Colonic mucosa (tissue), 4 donors: ENCODE data around the gene CPM. TPM values are rescaled to one million over a fixed set of nuclear protein-coding genes. Genes with fewer than 3 reads are reported as not detected.
"Not testable (repeated sequence)": the region's sequence is repeated elsewhere in the genome, so short reads cannot be mapped to it uniquely, and the experiment has no call there.

Experiments
- DNase-seq: peaks from one replicate; pipeline ENCODE4 v3.0.0-alpha.2; 2020
- H3K27ac ChIP-seq: fragments of 200-600 bp; one replicate; pipeline ENCODE4 v1.8.0; 2021
- H3K27me3 ChIP-seq: fragments of 200-600 bp; one replicate; pipeline ENCODE4 v1.8.0; 2021
- H3K36me3 ChIP-seq: fragments of 200-600 bp; one replicate; pipeline ENCODE4 v1.8.0; 2021
- H3K4me1 ChIP-seq: fragments of 200-600 bp; one replicate; pipeline ENCODE4 v1.8.0; 2021; ENCODE audit warnings: mild to moderate bottlenecking
- H3K4me3 ChIP-seq: fragments of 200-600 bp; one replicate; pipeline ENCODE4 v1.8.0; 2021
- H3K9ac ChIP-seq, 2 donors: one replicate each; pipeline ENCODE4 v1.7.0; 2013; ENCODE audit warnings: control low read depth in 2 of 2, low read depth in 2 of 2, low read length in 2 of 2
- H3K9me3 ChIP-seq: fragments of 200-600 bp; one replicate; pipeline ENCODE4 v1.8.0; 2021
- intact Hi-C: fragments of 100-400 bp; cut with DNase I; formaldehyde crosslinking; loops from one replicate; pipeline ENCODE4 v1.14.1; 2022
- total RNA-seq, 2 donors: library from RNA; stranded (reverse); fragmentation: NEBNext Ultra II Directional in 1 of 2; extraction: Animal tissue kit (Norgen Biotek cat#: 25700) in 1 of 2; gene quantifications; one replicate each; pipeline ENCODE4 v1.2.1, GENCODE V29; 2021
- TF ChIP-seq, protein P1 (sequence below): fragments of 200-600 bp; IDR thresholded peaks from one replicate; pipeline ENCODE4 v1.8.0; 2022; ENCODE audit warnings: antibody characterized with exemption, mild to moderate bottlenecking
- donor health status: healthy.
- donor health status: DM: no; HTN: no; CAD: no.
- donor health status: DM: no; HTN: no; CAD: no.

The CPM gene
- total RNA-seq, 2 donors from 2014 or later, result 30.0 to 40.3 TPM

DNA sequence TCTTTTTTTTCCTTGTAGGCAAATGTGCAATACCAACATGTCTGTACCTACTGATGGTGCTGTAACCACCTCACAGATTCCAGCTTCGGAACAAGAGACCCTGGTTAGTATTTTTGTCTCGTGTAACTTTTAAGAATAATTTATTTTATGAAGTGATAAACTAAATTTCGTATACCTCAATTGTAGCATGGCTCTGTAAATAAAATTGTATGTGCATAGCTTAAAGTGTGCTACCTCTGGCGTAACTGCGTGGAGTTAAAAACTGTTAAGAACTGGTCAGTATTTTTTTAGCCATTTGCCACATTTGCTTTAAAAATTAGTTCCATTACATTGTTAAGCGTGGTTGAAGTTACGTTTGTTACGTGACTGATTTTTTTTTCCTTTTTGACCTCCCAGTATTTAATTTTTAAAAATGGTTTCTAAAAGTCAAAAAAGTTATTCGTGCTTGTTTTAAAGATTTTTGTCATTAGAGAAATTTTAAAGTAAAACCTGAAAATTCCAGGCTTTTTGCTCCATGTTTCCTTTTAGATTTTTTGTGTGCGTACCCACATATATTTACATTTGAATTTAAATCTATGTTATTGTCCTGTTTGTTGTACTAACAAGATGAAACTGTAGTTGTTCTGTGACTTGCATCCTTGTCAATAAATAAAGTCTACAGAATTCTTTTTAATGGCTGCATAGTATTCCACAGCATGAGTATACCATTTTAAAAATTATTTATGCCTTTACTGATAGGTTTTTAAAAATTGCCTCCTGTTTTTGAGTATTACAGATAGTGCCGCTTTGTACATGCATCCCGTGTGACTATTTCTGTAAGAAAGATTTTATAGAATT is 123.6 kb downstream of the CPM start:
- Histone ChIP-seq H3K9ac (peak overlapping the region in 1 of 2 donors; percentile 98), H3K27ac (peak overlapping the region; percentile 100), H3K9me3 (no peaks in the 10 kb centered on the region), H3K4me3 (peak overlapping the region; percentile 85), H3K4me1 (no peaks in the 10 kb centered on the region), H3K36me3 (no peaks in the 10 kb centered on the region), H3K27me3 (no peaks in the 10 kb centered on the region)
- intact Hi-C loops, result loop anchor here (10.0 kb wide), 1 partner anchor 65 kb away; the partner anchor contains the start of gene SLC35E3
- no peak for DNase-seq
- TF ChIP-seq, protein P1, sequence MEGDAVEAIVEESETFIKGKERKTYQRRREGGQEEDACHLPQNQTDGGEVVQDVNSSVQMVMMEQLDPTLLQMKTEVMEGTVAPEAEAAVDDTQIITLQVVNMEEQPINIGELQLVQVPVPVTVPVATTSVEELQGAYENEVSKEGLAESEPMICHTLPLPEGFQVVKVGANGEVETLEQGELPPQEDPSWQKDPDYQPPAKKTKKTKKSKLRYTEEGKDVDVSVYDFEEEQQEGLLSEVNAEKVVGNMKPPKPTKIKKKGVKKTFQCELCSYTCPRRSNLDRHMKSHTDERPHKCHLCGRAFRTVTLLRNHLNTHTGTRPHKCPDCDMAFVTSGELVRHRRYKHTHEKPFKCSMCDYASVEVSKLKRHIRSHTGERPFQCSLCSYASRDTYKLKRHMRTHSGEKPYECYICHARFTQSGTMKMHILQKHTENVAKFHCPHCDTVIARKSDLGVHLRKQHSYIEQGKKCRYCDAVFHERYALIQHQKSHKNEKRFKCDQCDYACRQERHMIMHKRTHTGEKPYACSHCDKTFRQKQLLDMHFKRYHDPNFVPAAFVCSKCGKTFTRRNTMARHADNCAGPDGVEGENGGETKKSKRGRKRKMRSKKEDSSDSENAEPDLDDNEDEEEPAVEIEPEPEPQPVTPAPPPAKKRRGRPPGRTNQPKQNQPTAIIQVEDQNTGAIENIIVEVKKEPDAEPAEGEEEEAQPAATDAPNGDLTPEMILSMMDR, result no peak

DNA sequence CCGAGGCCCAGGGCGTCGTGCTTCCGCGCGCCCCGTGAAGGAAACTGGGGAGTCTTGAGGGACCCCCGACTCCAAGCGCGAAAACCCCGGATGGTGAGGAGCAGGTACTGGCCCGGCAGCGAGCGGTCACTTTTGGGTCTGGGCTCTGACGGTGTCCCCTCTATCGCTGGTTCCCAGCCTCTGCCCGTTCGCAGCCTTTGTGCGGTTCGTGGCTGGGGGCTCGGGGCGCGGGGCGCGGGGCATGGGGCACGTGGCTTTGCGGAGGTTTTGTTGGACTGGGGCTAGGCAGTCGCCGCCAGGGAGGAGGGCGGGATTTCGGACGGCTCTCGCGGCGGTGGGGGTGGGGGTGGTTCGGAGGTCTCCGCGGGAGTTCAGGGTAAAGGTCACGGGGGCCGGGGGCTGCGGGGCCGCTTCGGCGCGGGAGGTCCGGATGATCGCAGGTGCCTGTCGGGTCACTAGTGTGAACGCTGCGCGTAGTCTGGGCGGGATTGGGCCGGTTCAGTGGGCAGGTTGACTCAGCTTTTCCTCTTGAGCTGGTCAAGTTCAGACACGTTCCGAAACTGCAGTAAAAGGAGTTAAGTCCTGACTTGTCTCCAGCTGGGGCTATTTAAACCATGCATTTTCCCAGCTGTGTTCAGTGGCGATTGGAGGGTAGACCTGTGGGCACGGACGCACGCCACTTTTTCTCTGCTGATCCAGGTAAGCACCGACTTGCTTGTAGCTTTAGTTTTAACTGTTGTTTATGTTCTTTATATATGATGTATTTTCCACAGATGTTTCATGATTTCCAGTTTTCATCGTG is 124.4 kb downstream of the CPM start:
- intact Hi-C loops, result loop anchor here (10.0 kb wide), 1 partner anchor 64 kb away; the partner anchor contains the start of gene SLC35E3
- Histone ChIP-seq H3K4me3 (peak overlapping the region; percentile 85), H3K9ac (peak overlapping the region; percentile 98 to 99), H3K36me3 (no peaks in the 10 kb centered on the region), H3K27me3 (no peaks in the 10 kb centered on the region), H3K9me3 (no peaks in the 10 kb centered on the region), H3K4me1 (no peaks in the 10 kb centered on the region), H3K27ac (peak overlapping the region; percentile 100)
- TF ChIP-seq, protein P1, result no peak
- DNase-seq, result peak; percentile 87

DNA sequence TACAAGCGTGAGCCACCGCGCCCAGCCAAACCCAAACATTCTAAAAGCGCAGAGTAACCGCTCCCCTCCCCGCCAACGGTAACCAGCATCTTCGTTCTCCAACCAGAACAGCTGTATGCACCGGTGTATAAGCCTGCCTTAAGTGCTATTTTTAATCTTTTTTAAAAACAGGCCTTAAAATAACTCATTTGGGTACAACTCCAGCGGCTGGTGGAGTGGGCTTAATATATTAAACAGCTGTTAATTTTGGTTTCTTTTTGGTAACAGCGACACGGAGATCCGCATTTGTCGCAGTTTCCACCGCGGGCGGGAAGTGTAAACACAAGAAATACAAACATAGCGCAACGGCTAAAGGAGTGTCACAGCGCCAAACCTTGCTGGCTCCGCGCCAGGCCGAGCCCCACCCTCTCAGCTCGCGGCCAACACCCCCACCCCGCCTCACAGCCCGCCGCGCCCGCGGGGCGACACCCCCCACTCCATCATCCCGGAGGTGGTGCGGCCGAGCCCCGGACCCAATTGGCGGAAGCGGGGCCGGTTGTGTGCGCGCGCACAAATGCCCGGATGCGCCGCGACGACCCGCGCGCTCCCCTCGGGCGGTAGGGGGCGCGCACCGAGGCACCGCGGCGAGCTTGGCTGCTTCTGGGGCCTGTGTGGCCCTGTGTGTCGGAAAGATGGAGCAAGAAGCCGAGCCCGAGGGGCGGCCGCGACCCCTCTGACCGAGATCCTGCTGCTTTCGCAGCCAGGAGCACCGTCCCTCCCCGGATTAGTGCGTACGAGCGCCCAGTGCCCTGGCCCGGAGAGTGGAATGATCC is 125.2 kb downstream of the CPM start, which contains the start of gene MDM2:
MDM2 (plus strand) TSS at position 602 of the 812 bp plus-strand sequence. CDS start 301 bp downstream, outside the sequence.
- intact Hi-C loops, result loop anchor here (10.0 kb wide), 1 partner anchor 63 kb away; the partner anchor contains the start of gene SLC35E3
- TF ChIP-seq, protein P1, result peak; percentile 82
- Histone ChIP-seq H3K36me3 (no peaks in the 10 kb centered on the region), H3K9me3 (no peaks in the 10 kb centered on the region), H3K9ac (peak within 1 kb of the TSS; percentile 98 to 99), H3K27me3 (no peaks in the 10 kb centered on the region), H3K4me1 (no peaks in the 10 kb centered on the region), H3K27ac (peak within 1 kb of the TSS; percentile 100), H3K4me3 (peak within 1 kb of the TSS; percentile 85)
- peak; percentile 97 for DNase-seq

DNA sequence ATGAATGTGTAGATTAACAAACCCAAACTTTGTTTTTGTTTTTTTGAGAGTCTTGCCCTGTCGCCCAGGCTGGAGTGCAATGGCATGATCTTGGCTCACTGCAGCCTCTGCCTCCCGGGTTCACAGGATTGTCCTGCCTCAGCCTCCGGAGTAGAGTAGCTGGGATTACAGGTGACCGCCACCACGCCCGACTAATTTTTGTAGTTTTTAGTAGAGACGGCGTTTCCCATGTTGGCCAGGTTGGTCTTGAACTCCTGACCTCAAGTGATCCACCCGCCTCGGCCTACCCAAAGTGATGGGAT is 125.7 kb downstream of the CPM start:
- peak overlapping the region; percentile 32 to 98 for H3K9ac ChIP-seq
- not testable (repeated sequence) for DNase-seq, H3K27me3 ChIP-seq, H3K4me1 ChIP-seq, H3K9me3 ChIP-seq, H3K36me3 ChIP-seq
- intact Hi-C loops, result loop anchor here (10.0 kb wide), 1 partner anchor 62 kb away; the partner anchor contains the start of gene SLC35E3
- H3K27ac ChIP-seq, result peak overlapping the region; percentile 100
- H3K4me3 ChIP-seq, result peak overlapping the region; percentile 85

DNA sequence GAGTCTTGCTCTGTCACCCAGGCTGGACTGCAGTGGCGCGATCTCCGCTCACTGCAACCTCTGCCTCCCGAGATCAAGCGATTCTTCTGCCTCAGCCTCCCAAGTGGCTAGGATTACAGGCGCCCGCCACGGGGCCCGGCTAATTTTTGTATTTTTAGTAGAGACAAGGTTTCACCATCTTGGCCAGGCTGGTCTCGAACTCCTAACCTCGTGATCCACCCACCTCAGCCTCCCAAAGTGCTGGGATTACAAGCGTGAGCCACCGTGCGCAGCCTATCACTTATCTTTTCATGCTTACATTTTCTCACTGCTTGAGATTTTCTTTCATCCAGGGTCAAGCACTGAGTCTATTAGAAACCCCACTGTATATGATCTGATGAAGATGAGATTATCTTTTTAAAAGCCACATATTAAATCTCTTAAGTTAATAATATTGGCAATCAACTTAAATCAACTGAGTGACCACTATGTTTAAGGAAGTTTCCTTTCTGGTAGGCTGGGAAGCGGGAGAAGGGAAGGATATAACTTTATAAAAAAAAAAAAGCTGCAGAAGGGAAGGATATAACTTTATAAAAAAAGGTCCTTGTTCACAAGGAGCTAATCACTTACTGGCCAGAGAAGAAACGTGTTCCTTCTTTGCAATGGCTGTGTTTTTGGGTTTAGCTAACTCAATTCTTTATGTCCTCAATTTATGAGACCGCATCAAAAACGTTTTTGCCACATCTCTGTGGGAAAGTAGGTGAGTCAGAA is 126.3 kb downstream of the CPM start:
- H3K9ac ChIP-seq, result no peak overlapping the region
- intact Hi-C loops, result loop anchor here (10.0 kb wide), 1 partner anchor 62 kb away; the partner anchor contains the start of gene SLC35E3

More for the DNA sequence above, 126.3 kb downstream of the CPM start:
- H3K27ac ChIP-seq, result peak overlapping the region; percentile 100
- H3K4me1 ChIP-seq, result no peaks in the 10 kb centered on the region
- TF ChIP-seq, protein P1, result no peak
- DNase-seq, result no peak
- no peaks in the 10 kb centered on the region for H3K27me3 ChIP-seq
- H3K9me3 ChIP-seq, result no peaks in the 10 kb centered on the region
- H3K4me3 ChIP-seq, result peak overlapping the region; percentile 85
- no peaks in the 10 kb centered on the region for H3K36me3 ChIP-seq
